ENCODE data around the gene WWP2. TPM values are rescaled to one million over a fixed set of nuclear protein-coding genes. Genes with fewer than 3 reads are reported as not detected.

WWP2 gene
- total and polyA plus RNA-seq, 2 experiments from 2014 or later, result 18.5 to 19.0 TPM

GRCh38 chr16:69893106-69893505, 131.0 kb downstream of the WWP2 start:
- WGBS, 2 experiments (ENCODE audit: low coverage in 1 of 2, low lambda C conversion rate in 2 of 2, missing lambda C conversion rate in 2 of 2), result 87 to 95% methylated on average over 2 of the region's 2 CpGs
- DNase-seq, result no peak
- in situ Hi-C loops (cut with MboI), result no loop called here

GRCh38 chr16:69894676-69895075, 132.5 kb downstream of the WWP2 start:
- Histone ChIP-seq H2AFZ (no peak overlapping the region), H3K4me1 (ENCODE audit: insufficient read depth) (peaks cover 10% of the 10 kb centered on the region), H3K27me3 (replicated peaks; ENCODE audit: insufficient read depth) (no peaks in the 10 kb centered on the region), H3K79me2 (ENCODE audit: insufficient read depth) (no peaks in the 10 kb centered on the region), H3F3A (ENCODE audit: insufficient read depth) (peaks cover 17% of the 10 kb centered on the region; the same call in 1 of the 2 replicates), H3K4me3 (no peak overlapping the region), H3K9me2 (ENCODE audit: insufficient read depth) (no peaks in the 10 kb centered on the region), H4K20me1 (ENCODE audit: insufficient read depth) (no peaks in the 10 kb centered on the region), H3K27ac (no peak overlapping the region), H3K9me3 (ENCODE audit: low read depth) (no peaks in the 10 kb centered on the region), H3K4me2 (ENCODE audit: unreplicated experiment) (no peak overlapping the region), H3K36me3 (ENCODE audit: low read depth) (no peaks in the 10 kb centered on the region), H3K9ac (no peak overlapping the region)
- in situ Hi-C loops (cut with MboI), result no loop called here
- TF ChIP-seq EZH2phosphoT487 (IDR thresholded peaks at IDR 0.05; ENCODE audit: insufficient read depth, low read depth) (no peak), EZH2 (IDR thresholded peaks at IDR 0.05; ENCODE audit: insufficient read depth, poor library complexity, severe bottlenecking) (no peak)
- DNase-seq, result no peak
- WGBS, 2 experiments (ENCODE audit: low coverage in 1 of 2, low lambda C conversion rate in 2 of 2, missing lambda C conversion rate in 2 of 2), result 39 to 44% methylated on average over 11 of the region's 11 CpGs

More at GRCh38 chr16:69893106-69893505, 131.0 kb downstream of the WWP2 start:
- Histone ChIP-seq H3K9me2 (ENCODE audit: insufficient read depth) (no peaks in the 10 kb centered on the region), H3K9me3 (ENCODE audit: low read depth) (no peaks in the 10 kb centered on the region), H3K27ac (no peak overlapping the region), H3K27me3 (replicated peaks; ENCODE audit: insufficient read depth) (no peaks in the 10 kb centered on the region), H2AFZ (no peak overlapping the region), H3F3A (ENCODE audit: insufficient read depth) (peaks cover 21% of the 10 kb centered on the region; the same call in 1 of the 2 replicates), H3K4me2 (ENCODE audit: unreplicated experiment) (no peak overlapping the region), H3K79me2 (ENCODE audit: insufficient read depth) (no peaks in the 10 kb centered on the region), H3K4me1 (ENCODE audit: insufficient read depth) (peaks cover 10% of the 10 kb centered on the region), H3K36me3 (ENCODE audit: low read depth) (no peaks in the 10 kb centered on the region), H4K20me1 (ENCODE audit: insufficient read depth) (no peaks in the 10 kb centered on the region), H3K9ac (no peak overlapping the region), H3K4me3 (no peak overlapping the region)
- no peak for TF ChIP-seq EZH2phosphoT487 (IDR thresholded peaks at IDR 0.05; ENCODE audit: insufficient read depth, low read depth)

GRCh38 chr16:69903865-69904415, 141.8 kb downstream of the WWP2 start:
- DNase-seq, result no peak
- in situ Hi-C loops (cut with MboI), result no loop called here
- WGBS, 2 experiments (ENCODE audit: low coverage in 1 of 2, low lambda C conversion rate in 2 of 2, missing lambda C conversion rate in 2 of 2), result 60 to 61% methylated on average over 8 of the region's 8 CpGs

GRCh38 chr16:69904495-69905170, 142.5 kb downstream of the WWP2 start:
- H3K27ac ChIP-seq, result no peak overlapping the region
- peaks cover 12% of the 10 kb centered on the region; the same call in 1 of the 2 replicates for H3F3A ChIP-seq (ENCODE audit: insufficient read depth)
- no peak overlapping the region for H2AFZ ChIP-seq
- H3K27me3 ChIP-seq (replicated peaks; ENCODE audit: insufficient read depth), result no peaks in the 10 kb centered on the region
- no peak overlapping the region for H3K9ac ChIP-seq
- TF ChIP-seq EZH2 (IDR thresholded peaks at IDR 0.05; ENCODE audit: insufficient read depth, poor library complexity, severe bottlenecking), result no peak
- no peak for TF ChIP-seq EZH2phosphoT487 (IDR thresholded peaks at IDR 0.05; ENCODE audit: insufficient read depth, low read depth)
- H3K9me3 ChIP-seq (ENCODE audit: low read depth), result no peaks in the 10 kb centered on the region
- H3K79me2 ChIP-seq (ENCODE audit: insufficient read depth), result no peaks in the 10 kb centered on the region
- H4K20me1 ChIP-seq (ENCODE audit: insufficient read depth), result no peaks in the 10 kb centered on the region
- 67% methylated on average over 9 of the region's 9 CpGs for WGBS, 2 experiments (ENCODE audit: low coverage in 1 of 2, low lambda C conversion rate in 2 of 2, missing lambda C conversion rate in 2 of 2)
- H3K4me2 ChIP-seq (ENCODE audit: unreplicated experiment), result no peak overlapping the region
- no peak for DNase-seq
- in situ Hi-C loops (cut with MboI), result no loop called here
- peaks cover 27% of the 10 kb centered on the region for H3K4me1 ChIP-seq (ENCODE audit: insufficient read depth)
- H3K4me3 ChIP-seq, result no peak overlapping the region
- no peaks in the 10 kb centered on the region for H3K9me2 ChIP-seq (ENCODE audit: insufficient read depth)
- no peaks in the 10 kb centered on the region for H3K36me3 ChIP-seq (ENCODE audit: low read depth)

More at GRCh38 chr16:69903865-69904415, 141.8 kb downstream of the WWP2 start:
- Histone ChIP-seq H3K9ac (no peak overlapping the region), H3K27me3 (replicated peaks; ENCODE audit: insufficient read depth) (no peaks in the 10 kb centered on the region), H3K36me3 (ENCODE audit: low read depth) (no peaks in the 10 kb centered on the region), H3K4me2 (ENCODE audit: unreplicated experiment) (no peak overlapping the region), H3K9me2 (ENCODE audit: insufficient read depth) (no peaks in the 10 kb centered on the region), H3F3A (ENCODE audit: insufficient read depth) (peaks cover 12% of the 10 kb centered on the region; the same call in 1 of the 2 replicates), H4K20me1 (ENCODE audit: insufficient read depth) (no peaks in the 10 kb centered on the region), H3K4me1 (ENCODE audit: insufficient read depth) (peaks cover 27% of the 10 kb centered on the region), H3K27ac (no peak overlapping the region), H3K9me3 (ENCODE audit: low read depth) (no peaks in the 10 kb centered on the region), H2AFZ (no peak overlapping the region), H3K4me3 (no peak overlapping the region), H3K79me2 (ENCODE audit: insufficient read depth) (no peaks in the 10 kb centered on the region)
- TF ChIP-seq EZH2 (IDR thresholded peaks at IDR 0.05; ENCODE audit: insufficient read depth, poor library complexity, severe bottlenecking) (no peak), EZH2phosphoT487 (IDR thresholded peaks at IDR 0.05; ENCODE audit: insufficient read depth, low read depth) (no peak)
